ENCODE measurements around the gene TIFAB.

The TIFAB gene

DNA sequence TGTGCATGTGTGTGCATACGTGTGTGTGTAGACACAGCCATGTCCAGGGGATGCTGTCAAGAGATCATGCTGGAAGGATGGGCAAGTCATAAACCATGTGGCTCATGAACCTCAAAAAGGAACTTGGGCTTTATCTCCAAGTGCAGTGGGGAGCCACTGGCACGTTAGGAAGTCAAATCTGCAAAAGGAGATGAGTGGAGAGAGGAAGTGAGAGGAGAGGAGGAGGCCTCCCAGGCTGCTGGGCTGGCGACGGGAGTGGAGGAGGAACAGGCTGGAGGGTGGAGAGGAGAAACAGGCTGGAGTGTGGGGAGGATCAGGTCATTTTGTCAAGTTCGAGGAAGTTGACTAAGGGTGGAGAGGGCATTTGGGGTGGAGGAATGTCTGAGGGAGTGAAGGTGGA, 29.2 kb upstream of the TIFAB start:
- DNase-seq, result peak; percentile 88 to 91

DNA sequence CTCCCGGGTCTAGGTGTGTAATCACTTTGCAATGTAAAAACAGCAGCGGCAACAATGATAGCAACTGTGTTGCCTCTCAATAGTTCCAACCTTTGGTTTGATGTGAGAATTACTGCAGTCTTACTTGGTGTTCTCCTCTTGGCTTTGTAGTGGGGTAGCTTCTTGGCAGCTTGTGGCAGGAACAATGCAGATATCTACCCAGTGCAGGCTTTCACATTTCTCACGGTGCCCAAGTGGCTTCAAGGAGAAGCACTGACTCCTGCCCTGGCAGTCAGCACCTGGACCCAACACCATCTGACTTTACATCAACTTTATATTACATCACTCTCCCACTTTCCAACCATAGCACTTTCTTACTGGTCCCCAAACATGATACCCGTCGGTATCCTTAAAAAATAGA, 28.4 kb upstream of the TIFAB start:
- no peak for DNase-seq

DNA sequence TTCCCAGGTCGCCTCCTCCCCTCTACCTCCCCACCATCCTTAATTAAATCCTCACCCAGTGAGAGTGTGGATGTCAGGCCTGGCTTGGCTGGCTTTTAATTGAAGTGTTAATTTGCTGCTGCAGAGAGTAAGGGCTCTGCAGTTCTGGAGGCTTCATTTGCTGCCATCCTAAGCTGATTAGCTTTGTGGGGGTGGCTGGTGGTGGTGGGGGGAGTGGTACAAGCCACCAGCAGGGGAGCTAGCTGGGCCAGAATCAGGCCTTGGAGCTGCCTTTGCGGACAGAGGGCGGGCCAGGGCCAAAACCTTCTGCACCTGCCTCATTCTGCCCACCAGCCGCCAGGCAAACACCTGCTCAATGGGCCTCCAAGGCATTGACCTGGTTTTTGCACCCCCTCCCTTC, 26.8 kb upstream of the TIFAB start:
- DNase-seq, result no peak

DNA sequence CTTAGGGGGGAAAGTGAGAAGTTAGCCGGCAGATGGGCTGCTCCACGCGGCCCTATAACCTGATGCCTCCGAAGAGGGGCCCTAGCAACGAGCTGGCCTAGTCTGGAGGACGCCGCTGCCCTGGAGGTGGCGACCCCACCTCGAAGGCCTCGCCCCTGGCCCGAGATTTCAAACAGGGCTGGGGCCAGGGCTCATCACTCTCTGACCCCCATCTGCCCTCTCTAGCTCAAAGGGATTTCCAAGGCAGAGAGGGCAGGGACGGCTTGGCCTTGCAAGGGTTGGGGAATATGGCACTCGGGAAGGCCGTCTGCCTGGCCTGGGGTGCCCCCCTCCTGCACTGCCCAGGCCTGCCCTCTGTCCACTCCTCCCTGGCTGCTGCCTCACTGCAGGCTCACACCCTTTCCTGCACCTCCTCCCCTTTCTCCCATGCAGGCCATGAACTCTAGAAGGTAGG, 25.5 kb upstream of the TIFAB start:
- no peak for DNase-seq

DNA sequence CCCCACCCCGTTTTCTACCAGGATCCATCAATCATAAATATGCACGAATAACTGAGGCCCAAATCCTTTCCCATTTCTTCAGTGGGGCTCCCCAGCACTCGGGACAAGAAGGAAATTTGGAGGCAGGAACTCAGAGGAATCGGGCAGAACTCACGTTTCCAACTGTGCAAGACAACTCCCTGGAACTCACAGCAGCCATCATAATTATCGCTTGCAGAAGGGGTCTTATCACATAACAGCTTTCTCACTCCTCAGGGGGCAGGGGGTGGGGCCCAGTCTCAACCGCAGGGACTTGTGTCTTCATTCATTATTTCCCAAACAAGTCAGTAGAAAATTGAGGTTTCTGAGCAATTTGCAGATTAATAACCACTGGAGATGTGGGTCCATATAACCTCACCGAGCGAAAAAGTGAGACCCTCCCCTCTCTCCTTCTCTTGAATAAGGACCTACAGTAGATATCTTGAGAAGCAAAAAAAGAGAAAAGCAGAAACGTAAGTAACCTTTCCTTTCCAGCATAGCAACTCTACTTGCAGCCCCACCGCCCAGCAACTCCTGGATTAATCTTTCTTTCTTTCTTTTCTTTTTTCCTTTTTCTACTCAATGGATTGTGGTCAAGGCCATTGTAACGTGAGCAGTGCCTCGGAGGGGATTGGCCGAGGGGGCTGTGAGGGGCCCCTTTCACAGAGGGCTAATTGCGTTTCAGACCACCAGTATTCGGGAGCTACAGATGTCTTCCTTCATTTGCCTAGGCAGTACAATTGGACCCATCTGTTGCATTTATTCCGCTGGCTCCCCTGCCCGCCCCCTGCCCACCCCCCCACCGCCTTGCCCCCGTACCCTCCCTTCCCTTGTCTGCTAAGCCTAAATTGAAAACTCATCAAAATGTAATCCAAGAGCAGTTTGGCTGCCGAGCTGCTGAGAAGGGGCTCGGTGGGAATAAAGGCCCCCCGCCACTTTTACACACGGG, 24.7 kb upstream of the TIFAB start:
- no peak for DNase-seq

DNA sequence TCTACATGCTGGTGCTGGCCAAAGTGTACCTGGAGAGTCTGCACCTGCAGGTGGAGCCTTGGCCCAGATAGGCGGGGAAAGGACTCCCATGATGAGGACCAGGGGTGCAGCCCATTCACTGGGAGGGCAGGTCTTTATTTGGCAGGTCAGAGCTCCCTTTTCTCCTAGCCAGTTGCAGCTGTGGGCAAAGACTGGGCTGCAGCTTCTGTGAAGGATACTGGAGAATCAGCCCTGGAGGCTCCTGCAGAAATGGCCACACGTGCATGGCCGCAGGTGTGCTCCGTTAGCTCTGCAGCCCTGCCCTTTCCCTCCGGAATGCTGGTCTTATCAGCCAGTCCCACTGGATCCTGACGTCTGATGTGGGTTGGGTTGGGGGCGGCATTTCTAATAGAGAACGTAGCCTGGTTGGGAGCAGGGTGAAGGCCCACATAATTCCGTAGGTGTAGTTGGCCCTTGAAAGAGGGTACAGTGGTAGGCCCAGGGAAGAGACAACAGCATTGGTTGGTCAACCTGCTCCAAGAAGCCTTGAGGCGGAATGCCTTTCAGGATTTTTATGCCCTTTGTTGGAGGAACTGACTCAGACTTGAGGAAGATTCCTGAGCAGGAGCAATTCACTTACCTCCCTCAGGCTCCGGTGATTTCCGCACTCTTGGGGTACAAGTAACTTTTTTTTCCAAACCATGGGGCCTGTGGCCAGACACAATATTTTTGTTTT, 22.0 kb upstream of the TIFAB start:
- DNase-seq, result no peak

DNA sequence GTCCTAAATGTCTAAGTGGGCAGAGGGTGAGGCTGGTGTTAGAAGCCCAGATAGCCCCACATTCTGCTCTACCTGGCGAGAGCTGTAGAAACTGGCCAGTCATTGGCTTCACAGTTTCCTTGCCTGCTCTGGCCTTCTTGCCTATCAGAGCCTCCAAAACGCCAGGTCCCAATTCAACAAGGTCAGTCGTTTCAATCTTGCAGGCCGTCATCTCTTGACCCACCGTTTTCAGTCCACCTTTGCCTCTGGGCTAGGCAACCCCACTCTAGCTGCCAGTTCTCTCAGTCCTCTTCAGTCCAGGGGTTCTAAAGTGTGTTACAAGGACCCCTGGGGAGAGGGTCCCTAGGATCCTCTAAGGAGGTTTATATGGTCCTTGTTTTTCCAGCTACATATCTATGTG, 20.0 kb upstream of the TIFAB start:
- no peak for DNase-seq

DNA sequence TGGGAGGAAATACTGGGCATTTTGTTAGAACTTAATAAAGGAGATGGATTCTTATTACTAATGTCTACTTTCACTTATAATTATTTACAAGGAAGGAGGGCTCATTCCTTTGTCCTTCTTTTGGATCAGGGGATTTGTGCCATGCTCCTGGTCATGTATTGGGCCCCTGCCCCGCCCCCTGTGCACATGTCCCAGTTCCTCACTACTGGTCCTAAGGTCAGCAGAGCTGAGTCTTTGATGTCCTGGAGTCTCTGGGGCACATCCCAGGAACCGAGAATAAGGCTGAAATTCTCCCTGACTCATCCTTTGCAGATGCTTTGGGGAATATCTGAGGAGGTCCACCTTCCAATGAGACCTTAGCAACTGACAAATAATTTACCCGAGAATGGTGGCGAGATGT, 19.6 kb upstream of the TIFAB start:
- no peak for DNase-seq

DNA sequence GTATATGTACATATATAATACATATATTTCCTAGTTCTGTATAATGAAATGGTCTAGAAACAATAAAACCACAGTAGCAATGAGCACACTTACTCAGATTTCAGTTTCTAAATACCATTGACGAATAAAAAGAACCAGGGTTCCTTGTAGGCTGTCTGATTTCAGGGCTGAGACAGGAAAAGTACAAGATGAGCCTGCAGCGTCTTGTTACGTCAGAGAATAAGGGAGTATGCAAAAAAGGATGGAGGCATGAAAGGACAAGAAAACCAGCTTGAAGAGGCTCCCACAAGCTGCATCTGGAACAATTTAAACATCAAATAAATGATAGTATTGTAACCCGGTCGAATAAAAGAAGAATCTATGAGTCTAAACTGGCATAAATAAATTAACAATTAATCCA, 17.8 kb upstream of the TIFAB start:
- DNase-seq, result no peak

DNA sequence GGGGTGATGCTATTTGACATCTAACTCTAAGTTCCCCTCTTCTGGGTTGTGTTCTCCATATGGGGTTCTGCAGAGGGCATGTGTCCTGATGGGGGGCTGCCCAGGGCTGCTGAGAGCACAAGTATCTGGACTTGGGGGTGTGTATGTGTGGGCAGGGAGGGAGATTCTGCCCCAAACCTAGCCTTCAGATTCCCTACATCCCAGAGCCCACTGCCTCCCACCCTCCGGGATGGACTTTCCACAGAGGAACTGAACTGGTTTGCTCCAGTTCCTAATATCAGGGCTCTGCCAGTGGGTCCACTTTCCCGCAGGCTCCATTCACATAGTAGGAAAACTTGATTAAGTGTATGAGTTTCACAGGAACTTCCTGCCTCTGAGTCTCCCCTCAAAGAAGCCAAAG, 16.4 kb upstream of the TIFAB start:
- no peak for DNase-seq

DNA sequence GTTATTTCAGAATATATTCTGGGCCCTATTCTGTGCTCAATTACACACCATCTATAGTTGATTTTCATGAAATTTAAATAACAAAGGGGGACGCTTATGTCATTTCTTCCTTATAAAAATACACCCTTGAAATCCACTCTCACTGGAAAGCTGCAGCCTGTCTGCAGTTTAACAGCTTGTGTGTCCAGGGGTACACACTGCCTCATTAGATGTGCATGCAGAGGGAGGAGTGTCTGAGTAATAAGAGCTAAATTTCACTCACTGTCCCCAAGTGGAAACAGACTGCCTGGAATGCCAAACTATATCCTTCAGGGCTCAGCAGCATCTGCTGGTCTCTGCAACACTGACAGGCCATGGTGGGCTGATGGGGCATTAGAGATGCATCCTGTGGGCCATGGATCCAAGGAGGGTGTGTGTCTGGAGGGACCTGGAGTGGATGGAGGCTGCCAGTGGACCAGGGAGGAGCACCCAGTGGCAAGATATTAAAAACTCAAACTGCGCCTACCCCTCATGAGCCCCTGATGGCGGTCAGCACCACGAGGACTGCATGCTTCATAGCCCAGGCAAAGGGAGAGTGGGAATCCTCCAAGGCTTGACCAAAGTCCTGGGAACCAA, 15.8 kb upstream of the TIFAB start:
- DNase-seq, result no peak

DNA sequence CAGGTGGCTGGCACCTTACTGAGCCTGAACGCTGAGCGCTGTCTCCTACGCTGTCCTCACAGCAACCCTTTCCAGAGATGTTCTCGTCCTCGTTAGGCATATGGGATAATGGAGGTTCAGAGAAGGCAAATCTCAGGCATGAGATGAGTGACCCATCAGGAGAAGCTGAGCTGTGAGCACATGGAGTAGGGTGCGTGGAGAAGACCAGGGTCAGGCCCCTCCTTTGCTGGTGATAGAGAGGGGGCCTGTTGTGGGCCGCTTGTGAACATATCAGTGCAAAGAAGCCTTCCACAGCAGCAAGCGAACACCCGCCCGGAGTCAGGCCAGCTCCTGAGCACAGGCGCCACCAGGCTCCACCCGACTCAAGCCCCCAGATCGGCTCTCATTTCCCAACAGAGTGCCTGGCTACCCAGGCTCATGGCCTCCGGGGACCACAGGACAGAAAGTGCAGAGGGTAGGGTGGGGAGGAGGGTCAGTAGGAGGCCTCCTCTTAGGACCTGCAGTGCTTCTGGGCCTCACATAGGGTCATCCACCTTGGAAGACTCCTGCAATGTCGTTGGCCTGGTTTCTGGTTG, 15.0 kb upstream of the TIFAB start:
- DNase-seq, result no peak

DNA sequence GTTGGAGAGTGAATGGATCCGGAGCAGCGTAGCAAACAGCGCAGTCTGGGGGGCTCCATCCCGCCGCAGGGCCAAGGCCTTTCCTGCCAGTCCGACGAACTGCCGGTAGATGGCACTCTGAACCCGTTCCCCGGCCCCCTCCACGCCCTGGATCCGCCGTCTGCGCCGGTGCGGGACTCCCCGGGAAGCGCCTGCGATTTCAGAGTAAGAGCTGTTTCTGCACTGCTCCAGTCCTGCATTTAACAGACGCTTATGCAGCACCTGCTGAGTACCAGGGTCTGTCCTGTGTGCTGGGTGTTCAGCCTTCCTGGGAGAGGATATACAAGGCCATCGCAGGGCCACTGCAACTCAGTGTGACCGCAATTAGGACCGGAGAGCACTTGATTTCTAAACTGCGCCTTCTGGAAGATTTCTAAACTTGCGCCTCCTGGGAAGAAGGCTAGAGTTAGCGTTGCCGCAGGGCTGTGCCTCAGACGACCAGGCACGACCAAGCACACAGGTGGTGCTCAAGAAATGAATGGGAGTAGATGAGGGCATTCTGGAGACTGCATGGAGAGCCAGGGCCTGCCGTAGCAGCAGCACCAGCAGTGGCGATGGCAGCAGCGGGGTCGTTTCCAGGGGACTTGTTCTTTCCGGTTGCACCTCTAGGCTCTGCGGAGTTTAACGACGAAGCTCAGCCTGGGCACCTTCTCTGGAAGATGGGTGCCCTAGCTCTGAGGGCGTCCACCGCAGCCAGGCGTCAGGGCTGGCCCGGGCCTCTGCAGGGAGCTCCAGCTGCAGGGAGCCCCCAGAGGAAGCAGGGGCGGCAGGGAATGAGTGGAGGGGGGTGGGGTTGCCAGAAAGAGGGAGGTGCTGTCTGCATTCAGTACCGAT, 14.3 kb upstream of the TIFAB start:
- DNase-seq, result peak; percentile 78 to 80

DNA sequence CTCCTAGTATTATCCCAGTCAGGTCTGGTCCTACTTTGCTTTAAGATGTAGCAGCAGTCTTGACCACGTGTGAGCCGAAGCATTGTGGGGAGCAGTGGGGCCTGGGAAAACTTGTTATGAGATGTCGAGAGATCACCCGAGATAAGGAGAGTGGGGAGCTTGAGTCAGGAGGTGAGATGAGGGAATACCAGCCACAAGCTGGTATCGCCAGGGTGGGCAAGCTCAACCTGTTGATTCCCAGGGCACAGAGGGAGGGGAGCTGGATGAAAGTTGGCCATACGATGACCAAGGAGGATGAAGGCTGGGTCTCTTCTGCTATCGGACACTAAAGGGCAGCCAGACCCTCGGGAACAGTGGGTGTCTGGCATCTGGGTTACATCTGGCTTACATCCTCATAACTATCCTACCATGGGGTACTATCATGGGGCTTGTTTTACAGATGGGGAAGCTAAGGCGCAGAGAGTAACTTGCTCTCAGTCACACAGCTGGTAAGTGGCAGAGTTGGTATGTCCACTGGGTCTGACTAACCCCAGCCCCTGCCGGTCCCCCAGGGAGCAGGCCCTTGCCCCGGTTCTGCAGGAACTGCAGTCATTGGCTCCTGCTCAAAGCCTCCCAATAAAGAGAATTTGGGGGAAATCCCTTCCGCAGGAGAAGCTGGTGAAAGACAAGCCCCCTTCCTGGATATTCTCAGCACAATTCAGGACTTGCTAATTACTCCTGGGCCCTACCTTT, 13.4 kb upstream of the TIFAB start:
- no peak for DNase-seq

DNA sequence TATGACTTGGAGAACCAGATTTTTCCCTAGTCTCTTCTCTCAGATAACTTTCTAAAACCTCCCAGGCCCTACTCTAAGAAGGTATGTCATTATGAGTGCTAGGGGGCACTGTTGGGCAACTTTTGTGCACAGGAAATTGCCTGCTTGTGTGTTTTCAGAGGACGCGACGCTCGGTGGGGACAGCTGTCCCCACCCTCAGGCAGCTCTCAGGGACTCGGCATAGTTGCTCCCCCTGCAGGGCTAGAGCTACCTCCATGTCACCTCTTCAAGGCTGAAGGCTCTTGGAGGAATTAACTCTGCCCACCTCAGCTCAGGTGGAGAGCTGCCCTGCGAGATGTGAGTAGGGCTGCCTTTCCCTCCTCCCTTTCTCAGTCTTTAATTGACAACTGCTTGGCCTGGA, 10.2 kb upstream of the TIFAB start:
- DNase-seq, result peak; percentile 93 to 94

DNA sequence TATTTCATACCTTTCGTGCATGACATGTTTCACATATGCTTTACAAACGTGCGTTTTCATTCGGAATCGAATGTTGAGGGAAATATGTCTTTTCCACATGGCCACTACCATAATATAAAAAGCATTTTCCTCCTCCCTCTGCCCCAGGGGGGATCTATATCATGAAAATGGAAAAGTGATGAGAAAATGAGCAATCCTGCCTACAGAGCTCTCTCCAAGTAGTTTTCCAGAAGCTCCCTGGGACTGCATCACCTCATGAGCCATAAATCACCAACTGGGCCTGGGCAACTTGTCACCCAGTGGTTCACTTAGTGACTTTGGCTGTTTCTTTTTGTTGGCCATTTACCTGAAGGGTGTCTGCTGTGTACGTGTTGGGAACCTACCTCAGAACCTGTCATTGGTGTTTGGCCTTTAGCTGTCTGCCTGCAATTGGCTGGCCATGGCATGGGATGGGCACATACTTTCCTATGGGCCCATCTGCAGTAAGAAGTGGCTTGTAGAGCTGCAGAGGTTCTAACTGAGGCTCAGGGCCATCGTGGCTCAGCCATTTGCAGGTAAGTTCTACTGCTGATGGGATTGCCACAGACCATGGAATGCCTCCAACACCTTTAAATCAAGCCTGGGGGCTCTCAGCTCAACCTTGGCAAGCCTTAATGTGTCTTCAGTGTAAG, 9.5 kb upstream of the TIFAB start:
- DNase-seq, result no peak

DNA sequence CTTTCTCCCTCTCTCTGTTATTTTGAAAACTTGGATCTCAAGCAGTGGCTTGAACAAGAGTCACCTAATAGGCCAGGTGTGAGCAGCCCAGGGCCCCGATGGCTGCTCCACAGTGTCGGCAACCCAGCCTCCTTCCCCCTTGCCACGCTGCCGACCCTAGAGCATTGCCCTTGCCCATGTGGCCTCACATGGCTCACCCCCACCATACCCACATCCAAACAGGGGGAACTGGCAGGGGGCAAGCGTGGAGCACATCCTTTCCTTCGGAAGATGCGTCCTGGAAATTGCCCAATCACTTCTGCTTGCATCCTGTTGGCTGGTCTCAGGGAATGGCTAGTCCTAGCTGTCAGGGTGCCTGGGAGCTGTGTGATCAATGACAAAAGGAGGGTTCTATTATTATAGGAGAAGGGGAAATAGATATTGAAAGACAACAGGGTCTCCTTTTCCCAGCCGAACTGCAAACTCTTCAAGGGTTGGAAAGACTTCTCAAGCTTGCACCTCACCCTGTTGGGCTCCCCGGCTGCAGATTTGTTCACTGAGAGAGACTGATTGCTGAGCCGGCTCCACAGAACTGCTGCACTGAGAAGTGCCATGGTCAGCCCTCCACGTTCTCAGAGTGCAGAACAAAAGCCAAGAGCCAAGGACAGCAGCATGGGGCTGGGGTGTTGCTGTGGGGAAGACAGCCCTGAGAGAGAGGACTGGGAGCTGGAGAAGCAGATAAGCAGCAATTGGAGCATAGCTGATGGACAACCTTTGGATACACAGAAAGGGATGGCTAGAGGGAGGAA, 8.3 kb upstream of the TIFAB start:
- no peak for DNase-seq

DNA sequence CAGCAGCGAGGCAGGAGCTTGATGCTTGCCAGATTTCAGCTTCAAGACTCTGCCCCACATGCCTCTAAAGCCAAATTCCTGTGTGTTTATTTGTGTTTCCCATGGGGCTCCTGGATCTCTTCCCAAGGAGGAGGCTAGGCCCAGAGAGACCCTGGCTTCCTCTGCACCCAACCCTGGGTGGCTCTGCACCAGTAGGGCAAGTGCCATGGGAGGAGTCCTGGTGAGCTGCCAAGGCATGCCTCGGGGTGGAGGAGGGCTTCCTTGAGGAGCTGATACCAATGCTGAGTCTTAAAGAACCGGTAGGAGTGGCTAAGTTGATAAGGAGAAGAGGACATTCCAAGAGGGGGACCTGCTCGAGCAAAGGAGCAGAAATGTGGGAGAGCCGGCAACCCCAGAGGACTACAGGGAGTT, 6.8 kb upstream of the TIFAB start:
- DNase-seq, result no peak

DNA sequence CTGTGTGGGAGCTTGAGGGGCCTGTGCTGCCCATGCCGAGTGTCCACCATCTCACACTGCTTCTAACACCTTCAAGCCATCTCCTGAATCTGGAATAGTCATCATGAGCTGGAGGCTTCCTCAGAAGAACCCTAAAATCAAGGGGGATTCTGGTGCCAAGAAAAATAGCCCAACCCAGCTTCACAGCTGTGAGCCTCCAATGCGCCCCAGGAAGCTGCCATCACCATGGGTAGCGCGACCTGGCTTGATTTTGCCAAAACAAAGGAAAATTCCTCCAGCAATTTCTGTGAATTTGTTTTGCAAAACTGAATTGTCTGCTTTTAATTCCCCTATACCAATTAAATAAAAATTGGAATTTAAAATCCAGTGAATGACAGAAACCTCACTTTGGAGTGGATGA, 6.2 kb upstream of the TIFAB start:
- DNase-seq, result no peak

DNA sequence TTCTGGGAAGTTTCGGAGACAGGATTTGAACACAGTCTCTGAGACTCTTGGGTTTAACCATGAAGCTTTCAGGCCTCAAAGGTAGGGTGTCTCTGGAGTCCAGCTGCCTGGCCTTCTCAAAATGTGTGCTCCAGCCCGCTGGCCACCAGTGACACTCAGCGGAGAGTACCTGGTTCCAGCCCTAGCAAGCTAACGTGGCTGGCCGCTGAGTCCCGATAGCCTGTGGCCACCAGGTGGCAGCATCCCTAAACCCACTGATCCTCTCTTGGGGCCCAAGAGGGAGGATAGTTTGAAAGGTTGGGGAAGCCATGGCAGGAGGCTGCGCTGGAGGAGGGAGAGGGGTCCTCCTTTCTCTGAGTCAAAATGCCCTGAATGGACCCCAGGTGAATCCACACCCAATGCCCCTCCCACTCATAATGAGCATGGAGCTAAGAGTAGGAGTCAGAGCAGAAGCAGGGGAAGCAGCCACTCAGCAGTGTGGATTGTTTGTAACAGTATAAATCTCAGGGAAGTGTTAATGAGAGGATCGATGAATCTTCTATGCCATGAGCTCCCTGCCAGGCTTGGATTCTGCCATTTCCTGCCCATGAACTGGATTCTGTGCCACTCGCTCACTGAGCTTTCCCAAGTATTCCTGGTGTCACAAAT, 5.4 kb upstream of the TIFAB start:
- DNase-seq, result peak; percentile 51 to 77

Measured in Kasumi-1 (cell line).